KG1 (cell line): ENCODE measurements around the gene MUTYH.
"Not testable (repeated sequence)": the region's sequence is repeated elsewhere in the genome, so short reads cannot be mapped to it uniquely, and the experiment has no call there.

Source experiments
- DNase-seq: peaks from one replicate; lab custom pipeline; 2025; lab: John Stamatoyannopoulos, UW

Gene MUTYH

GRCh38 chr1:45321444-45321843 is 18.8 kb downstream of the MUTYH start:
- no peak for DNase-seq

- no peak for DNase-seq
Observed at GRCh38 chr1:45319761-45320160, 20.5 kb downstream of the MUTYH start.

- DNase-seq = no peak
Observed at GRCh38 chr1:45317166-45317565, 23.1 kb downstream of the MUTYH start.

GRCh38 chr1:45314266-45314665 is 26.0 kb downstream of the MUTYH start:
- DNase-seq = no peak

GRCh38 chr1:45306905-45307304 is 33.3 kb downstream of the MUTYH start:
- DNase-seq = no peak

GRCh38 chr1:45306319-45306718 is 33.9 kb downstream of the MUTYH start:
- DNase-seq = no peak

GRCh38 chr1:45305231-45305630 is 35.0 kb downstream of the MUTYH start:
- DNase-seq = no peak

GRCh38 chr1:45304311-45305081 is 35.7 kb downstream of the MUTYH start:
- no peak for DNase-seq

- DNase-seq = peak; percentile 95
Observed at GRCh38 chr1:45303520-45304310, 36.5 kb downstream of the MUTYH start.

GRCh38 chr1:45302505-45303150 is 37.6 kb downstream of the MUTYH start:
- no peak for DNase-seq

GRCh38 chr1:45300669-45300997 is 39.6 kb downstream of the MUTYH start:
- DNase-seq = no peak

GRCh38 chr1:45299981-45300668 is 40.1 kb downstream of the MUTYH start:
- DNase-seq = peak; percentile 27

- no peak for DNase-seq
Observed at GRCh38 chr1:45299296-45299695, 40.9 kb downstream of the MUTYH start.

GRCh38 chr1:45297666-45298356 is 42.4 kb downstream of the MUTYH start:
- DNase-seq = no peak

- DNase-seq = no peak
Observed at GRCh38 chr1:45291716-45292115, 48.5 kb downstream of the MUTYH start.

GRCh38 chr1:45291002-45291401 is 49.2 kb downstream of the MUTYH start:
- DNase-seq = not testable (repeated sequence)

GRCh38 chr1:45286521-45286920 is 53.7 kb downstream of the MUTYH start:
- DNase-seq = not testable (repeated sequence)

GRCh38 chr1:45284858-45285257 is 55.4 kb downstream of the MUTYH start:
- DNase-seq = not testable (repeated sequence)

GRCh38 chr1:45282351-45282750 is 57.9 kb downstream of the MUTYH start:
- DNase-seq = no peak
